Effector memory CD4-positive, alpha-beta T cell (primary cell): ENCODE data around the gene SCAPER.
A peak's percentile ranks its signal among the peaks of the same experiment; 100 is the strongest.

Experiments
- DNase-seq, 3 donors: peaks; one replicate each; pipeline ENCODE4 v3.0.0-alpha.2; 2020
- H3K27ac ChIP-seq: 2 replicates; pipeline ENCODE4 v1.7.0; 2013; ENCODE audit warnings: mild to moderate bottlenecking, low read length, moderate library complexity; ENCODE audit not compliant: insufficient read depth, poor library complexity, severe bottlenecking
- H3K27me3 ChIP-seq: replicated peaks from 2 replicates; pipeline ENCODE4 v1.7.0; 2013; ENCODE audit warnings: mild to moderate bottlenecking, low read length; ENCODE audit not compliant: insufficient read depth, control insufficient read depth, poor library complexity, severe bottlenecking
- H3K36me3 ChIP-seq: 2 replicates; pipeline ENCODE4 v1.7.0; 2013; ENCODE audit warnings: mild to moderate bottlenecking, low read length, moderate library complexity; ENCODE audit not compliant: control insufficient read depth, insufficient read depth
- H3K4me1 ChIP-seq: 2 replicates; pipeline ENCODE4 v1.7.0; 2013; ENCODE audit warnings: low read length, mild to moderate bottlenecking; ENCODE audit not compliant: control insufficient read depth, insufficient read depth, poor library complexity, severe bottlenecking
- H3K4me3 ChIP-seq: 2 replicates; pipeline ENCODE4 v1.7.0; 2013; ENCODE audit warnings: low read length, low read depth, mild to moderate bottlenecking; ENCODE audit not compliant: insufficient read depth, poor library complexity, severe bottlenecking
- H3K9me3 ChIP-seq: 2 replicates; pipeline ENCODE4 v1.7.0; 2013; ENCODE audit warnings: mild to moderate bottlenecking, low read length, moderate library complexity; ENCODE audit not compliant: control insufficient read depth
- total RNA-seq, 3 donors: gene quantifications; one replicate each; lab custom pipeline; 2026; lab: John Stamatoyannopoulos, UW

The SCAPER gene
- 39.4 to 70.3 (median 56.7) reads per million in 3 donors for total RNA-seq

- H3K4me1 ChIP-seq: peaks cover 22% of the 10 kb centered on the region
- no peaks in the 10 kb centered on the region for H3K27me3 ChIP-seq
- no peaks in the 10 kb centered on the region for H3K9me3 ChIP-seq
- H3K27ac ChIP-seq: peak within 1 kb of the TSS; percentile 80
- peak; percentile 83 to 89 (median 86) for DNase-seq
- no peaks in the 10 kb centered on the region for H3K36me3 ChIP-seq
- peak within 1 kb of the TSS; percentile 96 for H3K4me3 ChIP-seq
Measured at GRCh38 chr15:76905013-76905839, at the start of gene SCAPER. Gene SCAPER, minus strand, starts transcription at chr15:76905340. Its CDS starts 21,523 bp downstream, at chr15:76883817.

GRCh38 chr15:76954744-76955143 lies 49.6 kb upstream of the SCAPER start:
- no peak overlapping the region for H3K27ac ChIP-seq
- H3K36me3 ChIP-seq: no peaks in the 10 kb centered on the region
- H3K4me3 ChIP-seq: no peak overlapping the region
- H3K27me3 ChIP-seq: no peaks in the 10 kb centered on the region
- H3K9me3 ChIP-seq: no peaks in the 10 kb centered on the region
- no peaks in the 10 kb centered on the region for H3K4me1 ChIP-seq
- no peak for DNase-seq

DNA sequence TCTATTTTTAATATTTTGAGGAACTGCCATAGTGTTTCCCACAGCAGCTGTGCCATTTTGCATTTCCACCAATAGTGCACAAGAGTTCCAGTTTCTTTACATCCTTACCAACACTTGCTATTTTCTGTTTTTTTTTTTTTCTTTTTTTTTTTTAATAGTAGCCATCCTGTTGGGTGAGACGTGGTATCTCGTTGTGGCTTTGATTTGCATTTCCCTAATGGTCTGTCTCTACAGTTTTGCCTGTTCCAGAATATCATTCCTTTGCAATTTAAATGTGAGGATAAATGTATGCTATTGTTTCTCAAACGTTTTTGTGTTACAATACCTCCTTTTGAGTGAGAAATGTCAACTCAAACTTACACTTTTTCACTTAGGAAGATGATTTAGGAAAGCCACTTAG lies 48.8 kb upstream of the SCAPER start:
- DNase-seq: no peak
- H3K4me1 ChIP-seq: no peaks in the 10 kb centered on the region
- no peak overlapping the region for H3K27ac ChIP-seq
- H3K4me3 ChIP-seq: no peak overlapping the region
- H3K27me3 ChIP-seq: no peaks in the 10 kb centered on the region
- H3K9me3 ChIP-seq: no peaks in the 10 kb centered on the region
- no peaks in the 10 kb centered on the region for H3K36me3 ChIP-seq

DNA sequence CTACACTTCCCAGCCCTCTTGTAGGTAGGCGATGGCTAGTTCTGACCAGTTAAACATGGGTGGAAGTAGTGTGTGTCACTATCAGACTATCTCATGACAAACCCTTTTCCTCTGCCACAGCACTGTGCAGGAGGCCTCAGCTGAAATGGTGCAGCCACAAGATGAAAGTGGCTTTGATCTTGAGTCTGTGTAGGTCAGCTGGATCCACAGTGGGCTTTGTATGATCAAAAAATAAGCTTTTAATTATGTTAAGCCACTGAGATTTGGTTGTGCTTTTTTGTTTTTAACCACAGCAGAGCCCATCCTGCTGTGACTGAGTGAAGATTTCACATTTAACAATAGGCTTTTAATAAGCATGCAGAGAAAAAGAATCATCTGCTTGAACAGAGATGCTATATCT lies 46.1 kb upstream of the SCAPER start:
- Histone ChIP-seq H3K4me1 (no peaks in the 10 kb centered on the region), H3K4me3 (no peak overlapping the region), H3K36me3 (peaks cover 7% of the 10 kb centered on the region), H3K27me3 (no peaks in the 10 kb centered on the region), H3K9me3 (no peaks in the 10 kb centered on the region), H3K27ac (no peak overlapping the region)
- DNase-seq: no peak

GRCh38 chr15:76947454-76947853 lies 42.3 kb upstream of the SCAPER start:
- Histone ChIP-seq H3K27me3 (no peaks in the 10 kb centered on the region), H3K36me3 (peaks cover 11% of the 10 kb centered on the region), H3K27ac (no peak overlapping the region), H3K4me1 (no peaks in the 10 kb centered on the region), H3K4me3 (no peak overlapping the region), H3K9me3 (no peaks in the 10 kb centered on the region)
- DNase-seq: no peak

DNA sequence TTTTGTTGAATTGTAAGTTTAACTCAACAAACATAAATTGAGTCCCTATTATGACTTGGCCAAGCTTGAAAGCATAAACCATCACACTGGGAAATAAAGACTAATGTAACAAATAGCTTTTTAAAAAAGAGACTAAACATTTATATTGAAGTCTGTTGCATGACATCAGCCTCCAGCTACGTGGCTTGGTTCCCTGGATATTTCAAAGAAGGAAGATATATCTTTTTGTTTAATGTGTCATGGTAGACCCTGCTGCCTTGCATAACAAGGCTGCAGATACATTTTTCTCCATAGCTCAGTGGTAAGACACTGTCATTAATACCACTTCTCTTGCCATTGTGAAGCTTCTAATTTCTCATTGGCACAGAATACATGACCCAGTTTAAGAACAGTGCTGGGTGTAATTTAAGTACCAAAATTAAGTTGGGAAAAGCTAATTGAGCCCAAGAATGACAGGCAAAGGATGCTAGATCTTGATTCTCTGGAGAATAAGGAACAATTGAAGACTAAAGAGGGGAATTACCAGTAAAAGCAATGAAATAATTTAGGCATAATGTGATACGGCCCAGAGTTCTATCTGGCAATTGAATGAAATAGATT lies 40.5 kb upstream of the SCAPER start:
- no peak for DNase-seq
- Histone ChIP-seq H3K4me3 (no peak overlapping the region), H3K36me3 (peaks cover 11% of the 10 kb centered on the region), H3K4me1 (no peaks in the 10 kb centered on the region), H3K27ac (no peak overlapping the region), H3K9me3 (no peaks in the 10 kb centered on the region), H3K27me3 (no peaks in the 10 kb centered on the region)

DNA sequence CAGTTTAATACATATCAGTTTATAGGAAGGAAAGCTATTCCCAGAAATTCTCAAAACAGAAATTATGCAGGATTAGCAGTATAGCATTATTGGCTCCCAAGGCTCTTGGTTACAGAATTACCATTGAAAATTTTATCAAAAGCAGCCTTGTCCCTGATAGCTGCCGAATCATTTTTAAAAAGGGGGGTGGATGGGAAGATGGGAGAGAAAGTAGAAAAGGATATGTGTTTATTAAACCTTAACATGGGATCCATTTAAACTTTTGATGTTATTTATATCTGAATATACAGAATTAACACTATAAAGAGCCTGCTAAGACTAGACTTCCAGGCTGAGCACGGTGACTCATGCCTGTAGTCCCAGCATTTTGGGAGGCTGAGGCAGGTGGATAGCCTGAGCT lies 37.2 kb upstream of the SCAPER start:
- H3K4me3 ChIP-seq: no peak overlapping the region
- DNase-seq: no peak
- H3K36me3 ChIP-seq: peaks cover 8% of the 10 kb centered on the region
- H3K4me1 ChIP-seq: no peaks in the 10 kb centered on the region
- H3K27ac ChIP-seq: no peak overlapping the region
- no peaks in the 10 kb centered on the region for H3K9me3 ChIP-seq
- H3K27me3 ChIP-seq: no peaks in the 10 kb centered on the region

DNA sequence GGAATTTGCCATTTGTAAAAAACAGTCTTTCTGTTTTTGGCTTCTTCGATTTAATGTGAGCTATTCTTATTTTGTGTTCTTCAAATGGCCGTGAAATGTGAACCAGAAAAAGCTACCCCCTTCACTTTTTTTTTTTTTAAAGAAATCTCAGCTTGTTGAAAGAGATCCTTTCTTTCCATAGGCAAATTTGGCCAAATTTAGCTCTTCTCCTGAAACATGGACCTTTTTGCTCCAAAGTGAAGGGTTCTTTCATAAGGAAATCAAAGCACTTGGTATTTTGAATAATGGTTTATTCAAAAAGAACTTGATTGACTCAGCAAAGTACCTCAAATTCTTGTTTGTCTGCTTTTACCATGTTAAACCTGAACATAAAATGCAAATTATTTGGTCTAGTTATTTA lies 36.5 kb upstream of the SCAPER start:
- Histone ChIP-seq H3K27ac (no peak overlapping the region), H3K4me1 (no peaks in the 10 kb centered on the region), H3K4me3 (no peak overlapping the region), H3K36me3 (peaks cover 8% of the 10 kb centered on the region), H3K27me3 (no peaks in the 10 kb centered on the region), H3K9me3 (no peaks in the 10 kb centered on the region)
- DNase-seq: no peak

DNA sequence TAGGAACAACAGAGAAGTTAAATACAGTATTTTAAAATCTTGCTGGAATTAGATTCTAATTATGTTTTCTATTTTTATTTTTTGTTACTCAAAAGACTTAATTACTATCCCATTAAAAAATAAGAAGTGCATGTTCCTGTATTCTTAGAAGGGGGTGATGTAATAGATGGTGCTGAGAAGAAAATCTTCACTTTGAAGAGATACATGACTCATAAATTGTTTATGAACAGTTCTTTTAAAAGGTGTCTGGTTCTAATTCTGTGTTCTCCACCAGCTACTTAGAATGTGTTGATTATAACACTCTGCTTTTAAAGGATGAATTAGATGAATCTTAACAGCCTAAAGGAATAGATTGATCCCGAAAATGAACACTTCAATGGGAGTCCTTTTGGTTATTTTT lies 34.6 kb upstream of the SCAPER start:
- no peak overlapping the region for H3K4me3 ChIP-seq
- no peak overlapping the region for H3K27ac ChIP-seq
- no peaks in the 10 kb centered on the region for H3K9me3 ChIP-seq
- DNase-seq: no peak
- peaks cover 6% of the 10 kb centered on the region for H3K36me3 ChIP-seq
- H3K27me3 ChIP-seq: no peaks in the 10 kb centered on the region
- H3K4me1 ChIP-seq: no peaks in the 10 kb centered on the region

DNA sequence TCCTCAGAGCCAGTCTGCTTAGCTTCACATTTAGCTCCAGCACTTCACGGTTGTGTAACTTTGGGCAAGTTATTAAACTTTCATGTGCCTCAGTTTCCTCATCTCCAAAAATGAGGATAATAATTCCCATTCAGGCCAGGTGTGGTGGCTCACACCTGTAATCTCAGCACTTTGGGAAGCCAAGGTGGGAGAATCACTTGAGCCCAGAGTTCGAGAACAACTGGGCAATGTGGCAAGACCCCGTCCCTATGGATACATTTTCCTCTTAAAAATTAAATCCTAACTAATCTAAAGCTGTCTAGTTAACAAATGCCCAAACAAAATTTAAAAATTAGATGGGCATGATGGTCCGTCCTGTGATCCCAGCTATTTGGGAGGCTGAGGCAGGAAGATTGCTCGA lies 33.6 kb upstream of the SCAPER start:
- peaks cover 6% of the 10 kb centered on the region for H3K36me3 ChIP-seq
- DNase-seq: no peak
- H3K27ac ChIP-seq: no peak overlapping the region
- H3K4me3 ChIP-seq: no peak overlapping the region
- H3K4me1 ChIP-seq: no peaks in the 10 kb centered on the region
- H3K9me3 ChIP-seq: no peaks in the 10 kb centered on the region
- no peaks in the 10 kb centered on the region for H3K27me3 ChIP-seq
